C4-2B (cell line): Measurements from ENCODE around the gene PTPA.

Experiments
- H3K27ac ChIP-seq: fragments of 450-650 bp; 2 replicates; pipeline ENCODE4 v1.5.1; 2017
- ZFX ChIP-seq: fragments of 450-650 bp; IDR thresholded peaks from 2 replicates; pipeline ENCODE4 v1.6.1; 2017
- TF ChIP-seq, protein P1 (sequence below): fragments of 450-650 bp; conservative IDR thresholded peaks from 2 replicates; pipeline ENCODE4 v1.5.1; 2017; ENCODE audit warnings: mild to moderate bottlenecking

The PTPA gene

DNA sequence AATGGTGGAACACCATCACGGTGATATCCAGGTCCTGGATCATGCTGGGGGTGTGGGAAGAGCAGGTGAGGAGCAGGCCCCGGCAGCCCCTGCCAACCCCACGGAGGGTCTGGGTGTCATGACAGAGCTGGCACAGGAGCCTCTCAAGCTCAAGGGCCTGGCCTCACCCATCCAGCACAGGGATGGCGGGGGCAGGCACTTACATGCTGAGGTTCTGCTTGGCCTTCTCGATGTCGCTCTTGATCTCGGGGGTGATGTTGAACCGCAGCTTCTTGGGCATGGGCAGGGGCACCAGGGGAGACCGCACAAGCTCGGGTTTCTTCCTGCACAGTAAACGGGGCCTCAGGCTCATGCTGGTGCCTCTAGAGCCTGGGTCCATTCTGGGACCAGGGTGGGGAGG lies 12.9 kb upstream of the PTPA start:
- TF ChIP-seq, protein P1, sequence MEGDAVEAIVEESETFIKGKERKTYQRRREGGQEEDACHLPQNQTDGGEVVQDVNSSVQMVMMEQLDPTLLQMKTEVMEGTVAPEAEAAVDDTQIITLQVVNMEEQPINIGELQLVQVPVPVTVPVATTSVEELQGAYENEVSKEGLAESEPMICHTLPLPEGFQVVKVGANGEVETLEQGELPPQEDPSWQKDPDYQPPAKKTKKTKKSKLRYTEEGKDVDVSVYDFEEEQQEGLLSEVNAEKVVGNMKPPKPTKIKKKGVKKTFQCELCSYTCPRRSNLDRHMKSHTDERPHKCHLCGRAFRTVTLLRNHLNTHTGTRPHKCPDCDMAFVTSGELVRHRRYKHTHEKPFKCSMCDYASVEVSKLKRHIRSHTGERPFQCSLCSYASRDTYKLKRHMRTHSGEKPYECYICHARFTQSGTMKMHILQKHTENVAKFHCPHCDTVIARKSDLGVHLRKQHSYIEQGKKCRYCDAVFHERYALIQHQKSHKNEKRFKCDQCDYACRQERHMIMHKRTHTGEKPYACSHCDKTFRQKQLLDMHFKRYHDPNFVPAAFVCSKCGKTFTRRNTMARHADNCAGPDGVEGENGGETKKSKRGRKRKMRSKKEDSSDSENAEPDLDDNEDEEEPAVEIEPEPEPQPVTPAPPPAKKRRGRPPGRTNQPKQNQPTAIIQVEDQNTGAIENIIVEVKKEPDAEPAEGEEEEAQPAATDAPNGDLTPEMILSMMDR: no peak
- no peak for TF ChIP-seq ZFX
- no peak overlapping the region for H3K27ac ChIP-seq

- no peak overlapping the region for H3K27ac ChIP-seq
- TF ChIP-seq, protein P1: no peak
- TF ChIP-seq ZFX: no peak
Observed at GRCh38 chr9:129100383-129101169, 10.6 kb upstream of the PTPA start.

GRCh38 chr9:129101279-129101678 lies 9.9 kb upstream of the PTPA start:
- H3K27ac ChIP-seq: no peak overlapping the region
- TF ChIP-seq ZFX: no peak
- TF ChIP-seq, protein P1: no peak

DNA sequence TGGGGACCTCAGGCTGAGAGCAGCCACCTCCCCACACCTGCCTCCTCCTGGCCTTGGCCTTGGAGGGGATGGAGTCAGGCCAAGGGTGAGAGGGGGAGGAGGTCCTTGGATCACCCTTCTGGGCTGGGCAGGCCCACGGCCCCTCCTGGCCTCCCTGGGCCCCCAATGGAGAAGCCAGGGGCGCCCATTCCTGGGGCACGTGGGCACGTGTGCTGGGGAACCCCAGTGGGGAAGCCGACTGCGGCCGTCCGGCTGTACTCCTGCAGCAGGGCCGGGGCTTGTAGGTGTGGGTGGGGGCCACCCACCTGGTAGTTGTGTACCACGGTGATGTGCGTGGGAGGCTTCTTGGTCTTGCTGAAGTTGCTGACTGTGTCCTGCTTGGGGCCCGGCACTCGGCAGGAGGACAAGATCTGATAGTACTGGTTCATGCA lies 9.1 kb upstream of the PTPA start:
- H3K27ac ChIP-seq: no peak overlapping the region
- TF ChIP-seq ZFX: no peak
- TF ChIP-seq, protein P1: no peak

GRCh38 chr9:129102791-129103594 lies 8.2 kb upstream of the PTPA start:
- TF ChIP-seq, protein P1: no peak; the same call in 1 of the 2 replicates
- TF ChIP-seq ZFX: no peak
- no peak overlapping the region for H3K27ac ChIP-seq

DNA sequence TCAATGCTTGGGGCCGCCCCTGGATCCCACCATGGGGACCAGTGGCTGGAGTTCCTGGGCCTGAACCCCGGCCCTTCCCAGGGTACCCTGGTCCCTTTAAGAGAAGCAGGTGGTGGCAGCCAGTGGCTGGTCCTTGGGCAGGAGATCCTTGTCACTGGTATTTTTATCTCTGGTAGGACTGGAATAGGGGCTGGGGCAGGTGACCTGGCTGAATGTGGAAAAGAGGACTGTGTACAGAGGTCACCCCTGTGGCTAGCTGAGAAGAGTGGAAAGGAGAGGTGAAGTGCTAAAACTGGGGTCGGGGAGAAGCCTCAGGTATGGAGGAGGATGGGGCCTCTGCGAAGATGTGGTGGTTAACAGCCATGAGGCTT lies 7.6 kb upstream of the PTPA start:
- TF ChIP-seq, protein P1: no peak
- TF ChIP-seq ZFX: no peak
- no peak overlapping the region for H3K27ac ChIP-seq

DNA sequence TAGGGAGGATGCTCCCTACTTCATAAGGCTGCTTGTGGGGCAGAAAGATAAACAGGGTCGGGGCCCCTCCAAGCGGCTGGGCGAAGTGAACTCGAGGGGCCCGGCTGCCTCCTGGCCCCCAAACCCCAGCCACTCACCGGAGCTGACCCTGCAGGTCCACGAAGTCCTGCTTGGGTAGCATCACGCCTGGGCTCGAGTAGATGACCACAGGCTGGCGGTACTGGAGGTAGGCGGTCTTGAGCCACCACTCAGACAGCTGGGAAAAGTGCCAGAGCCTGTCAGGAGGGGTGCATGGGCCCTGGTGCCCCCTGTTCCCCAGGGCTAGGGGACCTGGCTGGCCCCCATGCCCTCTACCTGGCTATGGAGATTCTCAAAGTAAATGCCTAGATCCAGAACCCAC lies 7.2 kb upstream of the PTPA start:
- no peak for TF ChIP-seq ZFX
- TF ChIP-seq, protein P1: no peak
- H3K27ac ChIP-seq: no peak overlapping the region
